H9 (cell line): ENCODE measurements around the gene USP5. TPM values are rescaled to one million over a fixed set of nuclear protein-coding genes. Genes with fewer than 3 reads are reported as not detected.

Experiments used
- DNase-seq: peaks from one replicate; pipeline ENCODE4 v3.0.0-alpha.2; 2017
- H2AFZ ChIP-seq: one replicate; pipeline ENCODE4 v1.6.1; 2013; ENCODE audit warnings: mild to moderate bottlenecking, low read length, control low read depth, moderate library complexity
- H2AK5ac ChIP-seq: 2 replicates; pipeline ENCODE4 v1.6.1; 2013; ENCODE audit warnings: low read length, control low read depth, mixed read lengths; ENCODE audit not compliant: insufficient read length
- H2BK120ac ChIP-seq: one replicate; pipeline ENCODE4 v1.6.1; 2013; ENCODE audit warnings: low read depth, mild to moderate bottlenecking, low read length, control low read depth, inconsistent platforms; ENCODE audit not compliant: poor library complexity, severe bottlenecking
- H2BK12ac ChIP-seq: 2 replicates; pipeline ENCODE4 v1.6.1; 2013; ENCODE audit warnings: low read length, control low read depth, mixed read lengths, low read depth; ENCODE audit not compliant: insufficient read length
- H2BK15ac ChIP-seq: 2 replicates; pipeline ENCODE4 v1.6.1; 2013; ENCODE audit warnings: low read depth, low read length, control low read depth
- H2BK20ac ChIP-seq: one replicate; pipeline ENCODE4 v1.6.1; 2013; ENCODE audit warnings: low read depth, mild to moderate bottlenecking, low read length, control low read depth, inconsistent platforms; ENCODE audit not compliant: poor library complexity, severe bottlenecking
- H2BK5ac ChIP-seq: 2 replicates; pipeline ENCODE4 v1.6.1; 2013; ENCODE audit warnings: low read length, control low read depth, mixed read lengths; ENCODE audit not compliant: insufficient read length
- H3K14ac ChIP-seq: 2 replicates; pipeline ENCODE4 v1.6.1; 2013; ENCODE audit warnings: low read length, control low read depth; ENCODE audit not compliant: insufficient read depth
- H3K18ac ChIP-seq: 2 replicates; pipeline ENCODE4 v1.6.1; 2013; ENCODE audit warnings: low read depth, mild to moderate bottlenecking, mixed read lengths, low read length, control low read depth; ENCODE audit not compliant: insufficient read length
- H3K23ac ChIP-seq: 2 replicates; pipeline ENCODE4 v1.6.1; 2013; ENCODE audit warnings: low read length, control low read depth, mixed read lengths, low read depth; ENCODE audit not compliant: insufficient read length
- H3K23me2 ChIP-seq: 2 replicates; pipeline ENCODE4 v1.6.1; 2013; ENCODE audit warnings: low read depth, mild to moderate bottlenecking, mixed read lengths, low read length, control low read depth; ENCODE audit not compliant: insufficient read length, poor library complexity, severe bottlenecking
- H3K27ac ChIP-seq: 2 replicates; pipeline ENCODE4 v1.5.1; 2013; ENCODE audit warnings: low read length, control low read depth, mixed read lengths, low read depth; ENCODE audit not compliant: insufficient read length
- H3K27me3 ChIP-seq: 2 replicates; pipeline ENCODE4 v1.6.1; 2013; ENCODE audit warnings: low read length, control low read depth, inconsistent platforms; ENCODE audit not compliant: insufficient read depth
- H3K4ac ChIP-seq: 2 replicates; pipeline ENCODE4 v1.6.1; 2013; ENCODE audit warnings: low read depth, mild to moderate bottlenecking, control low read depth, inconsistent platforms, low read length, moderate library complexity
- H3K4me1 ChIP-seq: 2 replicates; pipeline ENCODE4 v1.6.1; 2013; ENCODE audit warnings: low read length, control low read depth, inconsistent platforms; ENCODE audit not compliant: insufficient read depth
- H3K4me2 ChIP-seq: 2 replicates; pipeline ENCODE4 v1.6.1; 2013; ENCODE audit warnings: low read length, control low read depth, mixed read lengths; ENCODE audit not compliant: insufficient read length, insufficient read depth
- H3K56ac ChIP-seq: 2 replicates; pipeline ENCODE4 v1.6.1; 2013; ENCODE audit warnings: low read depth, mild to moderate bottlenecking, mixed read lengths, low read length, control low read depth; ENCODE audit not compliant: insufficient read length
- H3K79me1 ChIP-seq: 2 replicates; pipeline ENCODE4 v1.6.1; 2013; ENCODE audit warnings: low read depth, mild to moderate bottlenecking, moderate library complexity, low read length, control low read depth, inconsistent platforms; ENCODE audit not compliant: insufficient read depth, poor library complexity, severe bottlenecking
- H3K79me2 ChIP-seq: 2 replicates; pipeline ENCODE4 v1.6.1; 2013; ENCODE audit warnings: low read length, control low read depth, inconsistent platforms; ENCODE audit not compliant: insufficient read depth
- H3K9ac ChIP-seq: 2 replicates; pipeline ENCODE4 v1.6.1; 2013; ENCODE audit warnings: low read length, control low read depth, mixed read lengths; ENCODE audit not compliant: insufficient read length; ENCODE audit errors: extremely low read depth
- H3K9me3 ChIP-seq: one replicate; pipeline ENCODE4 v1.6.1; 2013; ENCODE audit warnings: low read depth, low read length, inconsistent platforms; ENCODE audit not compliant: control insufficient read depth
- H3T11ph ChIP-seq: one replicate; pipeline ENCODE4 v1.6.1; 2013; ENCODE audit warnings: mild to moderate bottlenecking, low read length, control low read depth, inconsistent platforms
- H4K20me1 ChIP-seq: one replicate; pipeline ENCODE4 v1.6.1; 2013; ENCODE audit not compliant: control insufficient read depth, insufficient read length, insufficient read depth
- H4K5ac ChIP-seq: 2 replicates; pipeline ENCODE4 v1.6.1; 2013; ENCODE audit warnings: low read depth, mild to moderate bottlenecking, mixed read lengths, low read length, control low read depth; ENCODE audit not compliant: insufficient read length
- H4K8ac ChIP-seq: replicated peaks from 2 replicates; pipeline ENCODE4 v1.6.1; 2013; ENCODE audit warnings: low read length, control low read depth, mixed read lengths, low read depth; ENCODE audit not compliant: insufficient read length
- H4K91ac ChIP-seq: 2 replicates; pipeline ENCODE4 v1.6.1; 2013; ENCODE audit warnings: low read depth, mild to moderate bottlenecking, moderate library complexity, mixed read lengths, low read length, control low read depth; ENCODE audit not compliant: insufficient read length
- H3K27ac Mint-ChIP-seq, 3 experiments: 2 replicates in 2 of 3; 3 replicates in 1 of 3; pipeline ENCODE4 v1.8.0; 2020 to 2021; ENCODE audit warnings: mixed read lengths in 3 of 3, mild to moderate bottlenecking in 1 of 3, moderate library complexity in 1 of 3
- H3K27me3 Mint-ChIP-seq: 2 replicates; pipeline ENCODE4 v1.8.0; 2021; ENCODE audit warnings: low read depth, mild to moderate bottlenecking, moderate library complexity, mixed read lengths
- H3K36me3 Mint-ChIP-seq, 3 experiments: 2 replicates in 2 of 3; 3 replicates in 1 of 3; pipeline ENCODE4 v1.8.0; 2020 to 2021; ENCODE audit warnings: low read depth in 3 of 3, mixed read lengths in 3 of 3; ENCODE audit not compliant: insufficient read depth in 1 of 3
- H3K4me1 Mint-ChIP-seq, 2 experiments: 2 replicates each; pipeline ENCODE4 v1.8.0; 2020; ENCODE audit warnings: mixed read lengths in 2 of 2
- H3K4me3 Mint-ChIP-seq, 2 experiments: 2 replicates in 1 of 2; 3 replicates in 1 of 2; pipeline ENCODE4 v1.8.0; 2020 to 2021; ENCODE audit warnings: mild to moderate bottlenecking in 2 of 2, mixed read lengths in 2 of 2, moderate library complexity in 1 of 2
- H3K9me3 Mint-ChIP-seq, 2 experiments: 2 replicates in 1 of 2; 3 replicates in 1 of 2; pipeline ENCODE4 v1.8.0; 2020; ENCODE audit warnings: mild to moderate bottlenecking in 2 of 2, mixed read lengths in 2 of 2, moderate library complexity in 1 of 2
- CTCF ChIP-seq: fragments of 200-600 bp; sonication (generic); conservative IDR thresholded peaks from 3 replicates; pipeline ENCODE4 v1.8.0; 2021; ENCODE audit warnings: antibody characterized with exemption, mild to moderate bottlenecking
- WGBS: extraction: QIAGEN DNeasy Blood & Tissue Kit; methylation state at CpG from one replicate; pipeline ENCODE4 v1.1.7; 2013; ENCODE audit warnings: missing lambda C conversion rate, low lambda C conversion rate, mixed read lengths; ENCODE audit not compliant: insufficient read length; ENCODE audit errors: extremely low coverage; 5-methylcytosine and 5-hydroxymethylcytosine counted together
- total RNA-seq: library from RNA; stranded (reverse); gene quantifications from 2 replicates; pipeline ENCODE4 v1.2.1, GENCODE V29; 2021

USP5 gene
- total RNA-seq, 1 experiment from 2014 or later: 143 TPM

- no peak overlapping the region for H3K4me2 ChIP-seq
- H2AFZ ChIP-seq: no peak overlapping the region
- H3K14ac ChIP-seq: no peak overlapping the region
- no peaks in the 10 kb centered on the region for H3K27me3 ChIP-seq
- no peak overlapping the region for H4K91ac ChIP-seq
- H3K4me3 Mint-ChIP-seq: no peak overlapping the region
- H2BK15ac ChIP-seq: no peak overlapping the region
- no peak overlapping the region for H3K4ac ChIP-seq
- H3K4me1 ChIP-seq: no peaks in the 10 kb centered on the region; the same call in 1 of the 2 replicates
- H2BK120ac ChIP-seq: no peak overlapping the region
- no peaks in the 10 kb centered on the region for H3K9me3 Mint-ChIP-seq
- no peaks in the 10 kb centered on the region for H4K20me1 ChIP-seq
- no peak overlapping the region for H3K18ac ChIP-seq
- H3K27me3 Mint-ChIP-seq: no peaks in the 10 kb centered on the region
- no peak for TF ChIP-seq CTCF
- no peak overlapping the region for H3K27ac ChIP-seq
- H3K9me3 ChIP-seq: no peaks in the 10 kb centered on the region
- peaks cover 11% of the 10 kb centered on the region in 2 experiments for H3K4me1 Mint-ChIP-seq
- no peaks in the 10 kb centered on the region for H3K79me1 ChIP-seq
- H2BK20ac ChIP-seq: no peak overlapping the region
- H3K27ac Mint-ChIP-seq: no peak overlapping the region
- H3K36me3 Mint-ChIP-seq: peaks cover 54 to 91% (median 87%) of the 10 kb centered on the region in 3 experiments; a peak in 6 of 7 replicates
- H2BK5ac ChIP-seq: no peak overlapping the region
- no peaks in the 10 kb centered on the region for H3K23me2 ChIP-seq
- no peak for DNase-seq
- H3K23ac ChIP-seq: no peak overlapping the region
- no peak overlapping the region for H4K5ac ChIP-seq
- H2BK12ac ChIP-seq: no peak overlapping the region
- no peak overlapping the region for H3K56ac ChIP-seq
- no peak overlapping the region for H4K8ac ChIP-seq
- WGBS: no CpG with 5 or more reads among the region's 9 CpGs
- H3K9ac ChIP-seq: no peak overlapping the region
- H3K79me2 ChIP-seq: no peaks in the 10 kb centered on the region
- H3T11ph ChIP-seq: no peak overlapping the region
- no peak overlapping the region for H2AK5ac ChIP-seq
These were observed 9.4 kb downstream of the USP5 start for GRCh38 chr12:6861391-6861790.
